K562 treated with DMSO at 1 percent for 48 hours (cell line): Measurements from ENCODE around the gene ITGAX. TPM values are rescaled to one million over a fixed set of nuclear protein-coding genes. Genes with fewer than 3 reads are reported as not detected.

Experiments
- total RNA-seq: library from RNA; unstranded; fragments of 300-600 nt; gene quantifications from 2 replicates; pipeline ENCODE4 v1.2.3, GENCODE V29; 2022; ENCODE audit warnings: low replicate concordance; ENCODE audit errors: extremely low read depth

Gene ITGAX
- not detected in 2 replicates for total RNA-seq

GRCh38 chr16:31354394-31355291 is at the start of gene ITGAX:
Gene ITGAX, plus strand, starts transcription at chr16:31355176. Its CDS starts 79 bp downstream, at chr16:31355255.

GRCh38 chr16:31393056-31393455 is 38.1 kb downstream of the ITGAX start, which contains the start of gene ITGAD:
Gene ITGAD, plus strand, starts transcription at chr16:31393335. Its CDS starts 26 bp downstream, at chr16:31393361.

GRCh38 chr16:31428279-31428597 is 73.3 kb downstream of the ITGAX start, which contains the start of gene COX6A2:
Gene COX6A2, minus strand, starts transcription at chr16:31428360. Its CDS starts 35 bp downstream, at chr16:31428325.

Other genes with a start within 250 kb of the ITGAX start
- gene BCKDK, start 246.8 kb upstream of the ITGAX start, total RNA-seq, result not detected in 2 replicates
- not detected in 2 replicates for gene KAT8, start 237.5 kb upstream of the ITGAX start, total RNA-seq
- gene PRSS8, start 219.4 kb upstream of the ITGAX start, total RNA-seq, result not detected in 2 replicates
- gene PRSS36, start 205.1 kb upstream of the ITGAX start, total RNA-seq, result not detected in 2 replicates
- gene FUS, start 175.0 kb upstream of the ITGAX start, total RNA-seq, result not detected in 2 replicates
- gene PYCARD, start 152.4 kb upstream of the ITGAX start, total RNA-seq, result not detected in 2 replicates
- not detected in 2 replicates for gene TRIM72, start 141.1 kb upstream of the ITGAX start, total RNA-seq
- not detected in 2 replicates for gene PYDC1, start 138.0 kb upstream of the ITGAX start, total RNA-seq
- gene ITGAM, start 95.2 kb upstream of the ITGAX start, total RNA-seq, result not detected in 2 replicates
- gene ITGAD, start 38.2 kb downstream of the ITGAX start, total RNA-seq, result not detected in 2 replicates
- gene COX6A2, start 73.2 kb downstream of the ITGAX start, total RNA-seq, result not detected in 2 replicates
- not detected in 2 replicates for gene ZNF843, start 87.6 kb downstream of the ITGAX start, total RNA-seq
- not detected in 2 replicates for gene ARMC5, start 104.3 kb downstream of the ITGAX start, total RNA-seq
- not detected in 2 replicates for gene TGFB1I1, start 117.0 kb downstream of the ITGAX start, total RNA-seq
- gene SLC5A2, start 127.9 kb downstream of the ITGAX start, total RNA-seq, result not detected in 2 replicates
- gene RUSF1, start 153.2 kb downstream of the ITGAX start, total RNA-seq, result not detected in 2 replicates
- gene AHSP, start 172.7 kb downstream of the ITGAX start, total RNA-seq, result not detected in 2 replicates